ENCODE measurements around the gene FAM184B. TPM values are rescaled to one million over a fixed set of nuclear protein-coding genes. Genes with fewer than 3 reads are reported as not detected.
A peak's percentile ranks its signal among the peaks of the same experiment; 100 is the strongest.

FAM184B gene
- total RNA-seq, 1 donor from 2014 or later: 0.02 TPM

DNA sequence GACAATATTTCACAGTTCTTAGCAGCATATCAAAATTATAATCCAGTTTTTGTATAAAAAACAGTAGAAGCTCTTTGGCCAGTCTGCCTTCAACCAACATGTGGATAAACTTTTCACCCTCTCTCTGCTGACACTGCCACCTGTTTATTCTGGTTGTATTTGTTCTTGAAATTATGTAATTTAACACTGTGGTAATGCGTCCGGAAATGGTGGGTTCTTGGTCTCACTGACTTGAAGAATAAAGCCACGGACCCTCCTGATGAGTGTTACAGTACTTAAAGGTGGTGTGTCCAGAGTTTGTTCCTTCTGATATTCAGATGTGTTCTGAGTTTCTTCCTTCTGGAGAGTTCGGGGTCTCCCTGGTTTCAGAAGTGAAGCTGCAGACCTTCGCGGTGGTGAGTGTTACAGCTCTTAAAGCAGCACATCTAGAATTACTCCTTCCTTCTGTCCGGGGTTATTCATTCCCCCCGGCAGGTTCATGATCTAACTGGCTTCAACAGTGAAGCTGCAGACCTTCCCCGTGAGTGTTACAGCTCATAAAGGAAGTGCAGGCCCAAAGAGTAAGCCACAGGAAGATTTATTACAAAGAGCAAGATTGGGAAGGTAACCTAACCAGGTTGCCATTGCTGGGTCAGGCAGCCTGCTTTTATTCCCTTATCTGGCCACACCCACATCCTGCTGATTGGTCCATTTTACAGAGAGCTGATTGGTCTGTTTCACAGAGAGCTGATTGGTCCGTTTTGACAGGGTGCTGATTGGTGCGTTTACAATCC, 15.7 kb downstream of the FAM184B start:
- H3K36me3 Mint-ChIP-seq (ENCODE audit: low read depth): no peaks in the 10 kb centered on the region
- no peaks in the 10 kb centered on the region for H3K9me3 Mint-ChIP-seq (ENCODE audit: low read depth)
- TF ChIP-seq, protein P1, sequence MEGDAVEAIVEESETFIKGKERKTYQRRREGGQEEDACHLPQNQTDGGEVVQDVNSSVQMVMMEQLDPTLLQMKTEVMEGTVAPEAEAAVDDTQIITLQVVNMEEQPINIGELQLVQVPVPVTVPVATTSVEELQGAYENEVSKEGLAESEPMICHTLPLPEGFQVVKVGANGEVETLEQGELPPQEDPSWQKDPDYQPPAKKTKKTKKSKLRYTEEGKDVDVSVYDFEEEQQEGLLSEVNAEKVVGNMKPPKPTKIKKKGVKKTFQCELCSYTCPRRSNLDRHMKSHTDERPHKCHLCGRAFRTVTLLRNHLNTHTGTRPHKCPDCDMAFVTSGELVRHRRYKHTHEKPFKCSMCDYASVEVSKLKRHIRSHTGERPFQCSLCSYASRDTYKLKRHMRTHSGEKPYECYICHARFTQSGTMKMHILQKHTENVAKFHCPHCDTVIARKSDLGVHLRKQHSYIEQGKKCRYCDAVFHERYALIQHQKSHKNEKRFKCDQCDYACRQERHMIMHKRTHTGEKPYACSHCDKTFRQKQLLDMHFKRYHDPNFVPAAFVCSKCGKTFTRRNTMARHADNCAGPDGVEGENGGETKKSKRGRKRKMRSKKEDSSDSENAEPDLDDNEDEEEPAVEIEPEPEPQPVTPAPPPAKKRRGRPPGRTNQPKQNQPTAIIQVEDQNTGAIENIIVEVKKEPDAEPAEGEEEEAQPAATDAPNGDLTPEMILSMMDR (IDR thresholded peaks at IDR 0.05): no peak
- H3K4me3 Mint-ChIP-seq (ENCODE audit: unreplicated experiment): no peak overlapping the region
- no peak for DNase-seq (ENCODE audit: low spot score)
- H3K4me1 Mint-ChIP-seq (ENCODE audit: low read depth): no peaks in the 10 kb centered on the region
- H3K27me3 Mint-ChIP-seq (ENCODE audit: low read depth): peaks cover 3% of the 10 kb centered on the region
- no peak overlapping the region for H3K27ac Mint-ChIP-seq (ENCODE audit: unreplicated experiment)

DNA sequence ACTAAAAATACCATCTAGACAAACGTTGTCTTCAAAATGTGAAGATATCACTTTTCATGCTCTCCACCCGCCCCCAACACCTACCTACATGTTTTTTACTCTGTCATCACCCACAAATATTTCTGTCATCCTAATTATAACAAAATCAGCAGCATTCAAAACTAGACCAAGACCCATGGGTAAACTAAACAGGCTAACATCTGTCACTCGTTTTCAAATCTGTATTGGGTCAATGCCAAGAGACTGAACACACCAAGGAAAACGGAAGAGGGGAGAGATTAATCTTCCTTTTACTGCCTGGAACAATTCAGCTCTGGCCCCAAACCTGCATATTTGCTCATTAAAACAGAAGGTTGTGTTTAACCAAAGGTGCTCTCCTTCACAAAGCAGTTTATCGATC, 17.5 kb downstream of the FAM184B start:
- Mint-ChIP-seq H3K27ac (ENCODE audit: unreplicated experiment) (no peak overlapping the region), H3K27me3 (ENCODE audit: low read depth) (peaks cover 6% of the 10 kb centered on the region), H3K4me3 (ENCODE audit: unreplicated experiment) (no peak overlapping the region), H3K9me3 (ENCODE audit: low read depth) (no peaks in the 10 kb centered on the region), H3K36me3 (ENCODE audit: low read depth) (no peaks in the 10 kb centered on the region), H3K4me1 (ENCODE audit: low read depth) (no peaks in the 10 kb centered on the region)
- TF ChIP-seq, protein P1 (IDR thresholded peaks at IDR 0.05): no peak
- DNase-seq (ENCODE audit: low spot score): no peak

DNA sequence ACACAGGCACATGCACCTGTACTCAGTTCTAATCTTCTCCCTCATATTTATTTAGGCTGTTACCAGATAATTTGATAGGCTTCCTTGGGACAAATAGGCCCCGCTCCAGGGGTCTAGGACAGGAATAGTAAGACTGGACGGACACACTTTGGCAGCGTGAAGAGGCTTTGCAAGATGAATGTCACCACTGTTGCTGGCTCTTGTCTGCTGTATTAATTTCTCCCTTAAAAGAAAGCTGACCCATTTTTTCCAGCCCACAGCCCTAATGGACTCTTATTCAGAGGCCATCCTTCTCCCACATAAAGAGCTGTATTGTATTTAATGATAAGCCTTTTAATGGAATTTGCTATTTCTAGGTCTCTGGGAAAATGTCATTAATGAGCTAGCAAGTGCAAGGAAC, 18.0 kb downstream of the FAM184B start:
- peaks cover 7% of the 10 kb centered on the region for H3K27me3 Mint-ChIP-seq (ENCODE audit: low read depth)
- H3K27ac Mint-ChIP-seq (ENCODE audit: unreplicated experiment): no peak overlapping the region
- DNase-seq (ENCODE audit: low spot score): no peak
- TF ChIP-seq, protein P1 (IDR thresholded peaks at IDR 0.05): no peak
- H3K4me1 Mint-ChIP-seq (ENCODE audit: low read depth): no peaks in the 10 kb centered on the region
- H3K36me3 Mint-ChIP-seq (ENCODE audit: low read depth): no peaks in the 10 kb centered on the region
- no peak overlapping the region for H3K4me3 Mint-ChIP-seq (ENCODE audit: unreplicated experiment)
- no peaks in the 10 kb centered on the region for H3K9me3 Mint-ChIP-seq (ENCODE audit: low read depth)

DNA sequence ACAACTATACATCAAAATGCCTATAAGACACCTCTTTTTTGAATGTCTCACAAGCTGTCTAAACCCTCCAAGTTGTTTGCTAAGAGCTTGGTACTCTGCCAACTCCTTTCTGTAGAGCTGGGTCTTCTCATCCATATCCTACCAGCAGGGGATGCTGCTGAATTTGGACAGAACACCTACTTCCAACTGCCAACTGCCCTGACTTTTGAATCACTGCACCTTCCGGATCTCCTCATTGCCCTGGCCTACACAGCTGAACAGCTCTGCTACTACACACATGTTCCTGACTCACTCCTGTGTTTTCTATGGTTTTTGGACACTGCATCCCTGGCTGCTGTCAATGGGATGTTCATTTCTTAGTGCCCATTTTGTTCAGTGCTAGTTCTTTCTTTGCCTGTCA, 18.7 kb downstream of the FAM184B start:
- TF ChIP-seq, protein P1 (IDR thresholded peaks at IDR 0.05): peak; percentile 30
- no peak overlapping the region for H3K4me3 Mint-ChIP-seq (ENCODE audit: unreplicated experiment)
- no peaks in the 10 kb centered on the region for H3K9me3 Mint-ChIP-seq (ENCODE audit: low read depth)
- no peaks in the 10 kb centered on the region for H3K36me3 Mint-ChIP-seq (ENCODE audit: low read depth)
- H3K27ac Mint-ChIP-seq (ENCODE audit: unreplicated experiment): no peak overlapping the region
- DNase-seq (ENCODE audit: low spot score): no peak
- H3K4me1 Mint-ChIP-seq (ENCODE audit: low read depth): peaks cover 3% of the 10 kb centered on the region
- H3K27me3 Mint-ChIP-seq (ENCODE audit: low read depth): peaks cover 9% of the 10 kb centered on the region

DNA sequence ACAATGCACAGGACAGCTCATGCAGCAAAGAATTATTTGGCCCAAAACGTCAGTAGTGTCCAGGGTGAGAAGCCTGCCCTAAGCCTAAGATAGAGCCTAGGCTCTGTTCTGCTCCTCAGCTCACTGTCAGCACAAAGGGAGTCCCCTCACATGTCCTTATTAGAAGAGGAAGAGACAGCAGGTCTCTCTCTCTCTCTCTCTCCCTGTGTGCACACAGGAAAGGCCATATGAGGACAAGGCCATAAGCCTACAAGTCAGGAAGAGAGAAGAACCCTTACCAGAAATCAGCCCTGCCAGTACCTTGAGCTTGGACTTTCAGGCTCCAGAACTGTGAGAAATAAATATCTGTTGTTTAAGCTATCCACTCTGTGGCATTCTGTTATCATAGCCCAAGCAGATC, 20.4 kb downstream of the FAM184B start:
- TF ChIP-seq, protein P1 (IDR thresholded peaks at IDR 0.05): no peak
- Mint-ChIP-seq H3K27ac (ENCODE audit: unreplicated experiment) (no peak overlapping the region), H3K4me1 (ENCODE audit: low read depth) (peaks cover 5% of the 10 kb centered on the region), H3K4me3 (ENCODE audit: unreplicated experiment) (no peak overlapping the region), H3K36me3 (ENCODE audit: low read depth) (no peaks in the 10 kb centered on the region), H3K9me3 (ENCODE audit: low read depth) (no peaks in the 10 kb centered on the region), H3K27me3 (ENCODE audit: low read depth) (peaks cover 12% of the 10 kb centered on the region)
- no peak for DNase-seq (ENCODE audit: low spot score)

Data from chondrocyte (in vitro differentiated cells).